Measurements from ENCODE around the gene PPIG.

GRCh38 chr2:169565686-169566085 is 18.5 kb upstream of the PPIG start:
- TF ChIP-seq CTCF (IDR thresholded peaks at IDR 0.05; ENCODE audit: low read depth, low read length): no peak
- TF ChIP-seq POLR2A (IDR thresholded peaks at IDR 0.05; ENCODE audit: extremely low read depth, insufficient read length): no peak
- TF ChIP-seq MYC (IDR thresholded peaks at IDR 0.05; ENCODE audit: low read depth, low read length): no peak

All from NB4 (cell line).